Amniotic epithelial cell (primary cell): ENCODE data around the gene EPB41L4B.
"Not testable (repeated sequence)": the region's sequence is repeated elsewhere in the genome, so short reads cannot be mapped to it uniquely, and the experiment has no call there.

ENCODE experiments used
- DNase-seq: peaks from one replicate; pipeline ENCODE4 v3.0.0-alpha.2; 2010; ENCODE audit warnings: low read depth

EPB41L4B gene

GRCh38 chr9:109320742-109321448 is at the start of gene EPB41L4B:
Gene EPB41L4B (minus strand): TSS chr9:109321059. CDS start chr9:109320446, 613 bp downstream.
- DNase-seq = peak; percentile 60

DNA sequence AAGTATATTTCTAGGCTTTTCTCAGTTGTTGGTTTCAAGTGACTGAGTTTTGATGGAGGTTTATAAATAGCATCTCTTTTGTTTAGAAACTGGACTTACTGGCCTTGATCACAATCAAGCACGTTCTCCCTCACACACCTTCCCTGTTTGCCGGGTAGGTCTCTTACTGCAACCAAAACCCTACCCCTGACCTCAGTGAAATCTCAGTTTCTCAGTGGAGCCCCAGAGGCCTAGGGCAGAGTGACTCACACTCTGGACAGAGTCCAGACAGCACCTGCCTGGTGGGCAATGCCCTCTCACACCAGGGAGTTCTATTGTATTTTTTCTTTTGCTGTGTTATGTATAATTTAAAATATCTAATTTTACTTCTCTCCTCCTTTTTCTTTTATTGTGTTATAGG is 48.4 kb upstream of the EPB41L4B start:
- DNase-seq = no peak

- DNase-seq = no peak
Observed at GRCh38 chr9:109360771-109361170, 39.9 kb upstream of the EPB41L4B start.

DNA sequence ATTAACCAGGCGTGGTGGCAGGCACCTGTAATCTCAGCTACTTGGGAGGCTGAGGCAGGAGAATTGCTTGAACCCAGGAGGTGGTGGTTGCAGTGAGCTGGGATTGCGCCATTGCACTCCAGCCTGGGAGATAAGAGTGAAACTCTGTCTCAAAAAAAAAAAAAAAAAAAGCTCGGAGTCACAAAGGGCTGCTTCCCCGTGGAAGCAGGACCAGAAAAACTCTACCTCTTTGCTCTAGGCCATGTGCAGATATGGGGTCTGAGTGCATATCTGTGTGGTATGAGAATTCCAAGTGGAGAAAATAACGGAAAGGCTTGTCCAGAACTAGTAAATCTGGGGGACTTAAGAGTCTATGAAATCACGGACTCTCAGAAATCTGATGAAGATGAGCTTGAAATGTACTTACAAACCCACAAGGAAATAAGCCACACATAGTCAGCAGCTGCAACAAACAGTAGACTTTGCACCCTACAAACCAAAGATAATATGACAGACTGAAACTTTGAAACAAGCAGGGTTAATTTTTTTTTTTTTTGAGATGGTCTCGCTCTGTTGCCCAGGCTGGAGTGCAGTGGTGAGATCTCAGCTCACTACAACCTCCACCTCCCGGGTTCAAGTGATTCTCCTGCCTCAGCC is 38.2 kb upstream of the EPB41L4B start:
- not testable (repeated sequence) for DNase-seq

DNA sequence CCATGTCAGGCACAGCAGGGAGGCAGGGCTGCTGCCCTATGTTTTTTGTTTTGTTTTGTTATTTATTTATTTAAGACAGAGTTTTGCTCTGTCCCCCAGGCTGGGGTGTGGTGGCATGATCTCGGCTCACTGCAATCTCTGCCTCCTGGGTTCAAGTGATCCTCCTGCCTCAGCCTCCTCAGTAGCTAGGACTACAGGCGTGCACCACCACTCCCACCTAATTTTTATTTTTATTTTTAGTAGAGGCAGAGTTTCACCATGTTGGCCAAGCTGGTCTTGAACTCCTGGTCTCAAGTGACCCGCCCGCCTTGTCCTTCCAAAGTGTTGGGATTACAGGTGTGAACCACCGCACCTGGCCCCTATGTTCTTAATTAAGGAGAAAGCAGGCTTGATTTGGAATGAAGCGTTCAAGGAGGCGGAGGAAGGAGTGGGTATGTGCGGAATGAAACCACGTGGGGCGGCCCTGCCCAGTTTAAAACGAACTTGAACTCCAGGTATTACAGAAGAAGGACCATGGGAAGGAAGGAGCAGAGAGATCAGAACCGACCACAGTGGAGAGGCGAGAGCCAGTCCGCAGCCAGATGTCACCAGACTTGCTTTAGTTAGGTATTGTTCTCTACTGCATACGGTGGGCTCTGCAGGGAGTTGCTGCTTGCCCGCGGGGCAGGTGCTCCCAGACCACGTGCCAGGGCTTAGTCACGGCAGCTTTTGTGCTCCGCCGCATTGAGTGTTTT is 34.9 kb upstream of the EPB41L4B start:
- no peak for DNase-seq

DNA sequence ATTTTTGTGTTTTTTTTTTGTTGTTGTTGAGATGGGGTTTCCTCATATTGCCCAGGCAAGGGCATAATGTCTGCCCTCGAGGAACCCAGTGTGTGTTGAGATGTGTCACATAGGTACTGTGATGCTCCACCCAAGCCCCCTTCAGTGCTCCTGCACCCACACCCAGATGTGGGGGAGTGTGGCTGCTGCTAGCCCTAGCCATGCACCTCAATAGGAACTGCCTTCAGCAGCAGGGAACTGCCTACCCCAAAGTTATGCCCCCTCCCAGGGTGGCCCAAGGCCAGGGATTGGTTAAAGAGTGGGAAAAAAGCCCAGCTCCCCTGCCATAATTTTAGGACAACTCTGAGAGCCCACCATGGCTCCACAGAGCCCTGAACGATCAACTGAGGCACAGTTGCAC is 33.3 kb upstream of the EPB41L4B start:
- no peak for DNase-seq

DNA sequence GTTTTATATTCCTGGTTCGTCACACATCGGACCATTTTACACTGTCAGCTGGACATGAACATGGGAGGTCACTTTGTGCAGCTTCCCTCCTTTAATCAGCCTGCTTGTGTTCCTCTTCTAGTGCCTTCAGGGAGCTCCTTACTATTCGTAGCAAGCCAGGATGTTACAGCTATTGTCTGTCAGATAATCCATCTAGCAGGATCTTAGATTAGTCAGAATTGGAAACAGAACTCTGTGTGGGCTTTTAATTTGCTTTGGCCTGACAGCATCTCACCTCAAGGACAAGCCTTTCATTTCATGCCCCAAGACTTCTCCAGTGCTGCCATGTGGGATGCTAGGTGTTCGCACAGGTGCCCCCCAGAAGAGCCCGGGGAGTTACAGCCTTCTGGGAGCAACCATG is 30.2 kb upstream of the EPB41L4B start:
- DNase-seq = no peak

DNA sequence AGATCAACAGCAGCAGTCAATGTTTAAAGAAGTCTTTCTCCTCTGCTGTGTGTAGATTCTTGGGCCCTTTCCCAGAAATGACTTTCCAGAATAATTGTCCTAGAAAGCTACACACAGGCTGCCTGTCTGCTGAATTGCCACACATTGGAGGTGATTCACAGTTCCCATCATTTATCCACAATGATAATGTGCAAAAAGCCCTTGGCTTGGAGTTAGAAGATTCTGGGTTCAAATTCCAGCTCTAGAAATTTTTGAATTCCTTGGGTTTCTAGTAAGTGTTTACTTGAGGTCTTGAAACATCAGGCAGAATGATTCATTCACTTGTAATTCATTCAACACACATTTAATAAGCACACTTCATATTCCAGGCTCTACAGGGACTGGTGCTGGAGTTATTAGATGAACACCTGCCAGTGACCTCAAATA is 28.6 kb upstream of the EPB41L4B start:
- DNase-seq = peak; percentile 97

GRCh38 chr9:109346904-109347303 is 26.0 kb upstream of the EPB41L4B start:
- no peak for DNase-seq

GRCh38 chr9:109344866-109345265 is 24.0 kb upstream of the EPB41L4B start:
- DNase-seq = no peak

GRCh38 chr9:109342878-109343277 is 22.0 kb upstream of the EPB41L4B start:
- DNase-seq = no peak

DNA sequence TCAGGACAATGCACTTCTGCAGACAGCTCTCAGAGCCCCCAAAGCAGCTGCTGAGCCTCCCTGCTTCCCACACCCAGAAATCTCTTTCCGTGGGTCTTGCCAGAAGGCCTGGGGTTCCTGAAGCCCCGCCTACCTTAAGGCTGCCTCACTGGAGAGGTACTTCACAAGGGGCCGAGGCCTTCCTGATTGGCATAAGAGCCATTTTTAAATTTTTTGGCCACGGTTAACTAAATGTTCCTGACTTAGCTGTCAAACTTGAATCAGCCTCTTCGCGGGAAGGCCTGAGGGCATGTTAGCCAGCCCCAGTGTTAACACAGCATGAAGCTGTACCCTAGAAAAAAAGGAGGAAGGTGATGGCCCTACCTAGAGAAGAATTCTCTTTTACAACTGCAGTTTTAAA is 20.7 kb upstream of the EPB41L4B start:
- DNase-seq = no peak

DNA sequence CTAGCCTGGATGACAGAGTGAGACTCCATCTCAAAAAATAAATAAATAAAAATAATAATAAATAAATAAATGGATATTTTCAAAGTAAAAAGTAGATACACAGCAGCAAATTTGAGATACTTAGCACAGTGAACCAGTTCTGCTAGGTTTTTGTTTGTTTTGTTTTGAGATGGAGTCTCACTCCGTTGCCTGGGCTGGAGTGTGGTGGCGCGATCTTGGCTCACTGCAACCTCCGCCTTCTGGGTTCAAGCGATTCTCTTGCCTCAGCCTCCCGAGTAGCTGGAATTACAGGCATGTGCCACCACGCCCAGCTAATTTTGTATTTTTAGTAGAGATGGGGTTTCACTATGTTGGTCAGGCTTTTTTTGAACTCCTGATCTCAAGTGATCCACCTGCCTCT is 20.1 kb upstream of the EPB41L4B start:
- not testable (repeated sequence) for DNase-seq

- no peak for DNase-seq
Observed at GRCh38 chr9:109336409-109336808, 15.6 kb upstream of the EPB41L4B start.

DNA sequence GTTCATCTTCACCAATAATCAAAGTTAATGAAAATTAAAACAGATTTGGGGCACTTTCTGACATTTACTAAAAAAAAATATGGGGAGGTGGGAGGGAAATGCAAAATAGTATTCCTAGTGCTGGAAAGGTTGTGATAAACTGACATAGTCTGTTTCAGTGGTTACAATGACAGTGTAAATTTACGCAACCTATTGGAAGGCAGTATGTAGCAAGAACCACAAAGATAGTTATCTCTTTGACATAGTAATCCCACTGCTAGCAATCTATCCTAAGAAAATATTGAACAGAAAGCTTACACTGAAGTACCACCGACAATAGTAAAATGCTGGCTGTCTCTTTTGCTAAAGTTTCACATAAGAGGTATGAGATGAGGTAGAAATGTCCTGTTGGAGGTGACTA is 15.1 kb upstream of the EPB41L4B start:
- peak; percentile 64 for DNase-seq

DNA sequence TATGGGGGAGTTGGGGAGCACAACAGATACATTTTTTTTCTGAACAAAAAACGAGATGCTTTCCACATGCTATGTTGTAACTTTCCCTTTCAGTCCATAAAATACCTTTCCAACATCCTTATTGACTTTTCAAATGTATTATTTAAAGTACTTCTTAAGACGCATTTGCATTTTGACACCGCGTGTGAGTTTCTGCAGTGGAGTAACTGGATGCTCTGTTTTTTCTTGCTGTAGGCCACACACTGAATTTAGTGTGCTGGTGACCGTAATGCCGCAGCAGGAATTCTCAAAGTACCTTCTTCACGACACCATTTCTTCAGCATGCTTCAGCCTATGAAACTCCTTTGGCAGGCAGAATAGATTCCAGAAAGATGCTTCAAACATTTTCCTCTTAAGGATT is 14.3 kb upstream of the EPB41L4B start:
- DNase-seq = no peak

- peak; percentile 63 for DNase-seq
Observed at GRCh38 chr9:109331353-109331752, 10.5 kb upstream of the EPB41L4B start.

GRCh38 chr9:109329638-109330258 is 8.9 kb upstream of the EPB41L4B start:
- peak; percentile 10 for DNase-seq

GRCh38 chr9:109328978-109329637 is 8.2 kb upstream of the EPB41L4B start:
- DNase-seq = peak; percentile 48

GRCh38 chr9:109325089-109325488 is 4.2 kb upstream of the EPB41L4B start:
- DNase-seq = no peak

- DNase-seq = peak; percentile 16
Observed at GRCh38 chr9:109323771-109324170, 2.9 kb upstream of the EPB41L4B start.

- no peak for DNase-seq
Observed at GRCh38 chr9:109321727-109322126, 868 bp upstream of the EPB41L4B start.
